ENCODE measurements around the gene PDILT.

GRCh38 chr16:20383106-20384029 is 21.2 kb downstream of the PDILT start:
- TF ChIP-seq ZNF197 (CRISPR knock-in tag; IDR thresholded peaks at IDR 0.05; ENCODE audit: low read depth), result no peak
- TF ChIP-seq MAX (CRISPR knock-in tag; IDR thresholded peaks at IDR 0.05), result no peak
- TF ChIP-seq RBM14 (IDR thresholded peaks at IDR 0.05; ENCODE audit: borderline replicate concordance, insufficient read depth, low read depth, low read length), result no peak
- peak; percentile 80 to 89 (median 83) for TF ChIP-seq CTCF (IDR thresholded peaks at IDR 0.05 in 2 of 3, conservative IDR thresholded peaks at IDR 0.05 in 1 of 3; ENCODE audit: insufficient read depth in 2 of 3, low read depth in 1 of 3, low read length in 3 of 3)
- TF ChIP-seq GABPA (tag; conservative IDR thresholded peaks at IDR 0.05; ENCODE audit: low read depth), result no peak
- no peak for TF ChIP-seq FOXA3 (CRISPR knock-in tag; conservative IDR thresholded peaks at IDR 0.05 in 1 of 2, IDR thresholded peaks at IDR 0.05 in 1 of 2)
- TF ChIP-seq CTCFL (IDR thresholded peaks at IDR 0.05; ENCODE audit: borderline replicate concordance, insufficient read depth, low read depth, low read length, poor library complexity, severe bottlenecking), result no peak
